ENCODE results near the gene CEP41. TPM values are rescaled to one million over a fixed set of nuclear protein-coding genes. Genes with fewer than 3 reads are reported as not detected.
A peak's percentile ranks its signal among the peaks of the same experiment; 100 is the strongest.

CEP41 gene
- total RNA-seq (12.7 TPM), polyA plus RNA-seq (ENCODE audit: insufficient read depth, low read depth, low replicate concordance) (8.1 TPM)
- long read RNA-seq, donor 1, full-length matches to known transcripts = 2 of 2 reads
- long read RNA-seq, donor 1, partial matches to known transcripts = 0 of 2 reads
- long read RNA-seq, donor 1, other reads (novel, unspliced or antisense) = 0 of 2 reads
- long read RNA-seq, donor 2, full-length matches to known transcripts = 4 of 4 reads
- long read RNA-seq, donor 2, partial matches to known transcripts = 0 of 4 reads
- long read RNA-seq, donor 2, other reads (novel, unspliced or antisense) = 0 of 4 reads
- long read RNA-seq, donor 3, full-length matches to known transcripts = 8 of 485 reads
- long read RNA-seq, donor 3, partial matches to known transcripts = 407 of 485 reads
- long read RNA-seq, donor 3, other reads (novel, unspliced or antisense) = 70 of 485 reads
- long read RNA-seq, donor 4, full-length matches to known transcripts = 10 of 10 reads
- long read RNA-seq, donor 4, partial matches to known transcripts = 0 of 10 reads
- long read RNA-seq, donor 4, other reads (novel, unspliced or antisense) = 0 of 10 reads
- long read RNA-seq, donor 5 = 0 reads
- long read RNA-seq, donor 6, full-length matches to known transcripts = 7 of 7 reads
- long read RNA-seq, donor 6, partial matches to known transcripts = 0 of 7 reads
- long read RNA-seq, donor 6, other reads (novel, unspliced or antisense) = 0 of 7 reads
- long read RNA-seq, donor 7, full-length matches to known transcripts = 5 of 7 reads
- long read RNA-seq, donor 7, partial matches to known transcripts = 2 of 7 reads
- long read RNA-seq, donor 7, other reads (novel, unspliced or antisense) = 0 of 7 reads
- long read RNA-seq, donor 8, full-length matches to known transcripts = 10 of 10 reads
- long read RNA-seq, donor 8, partial matches to known transcripts = 0 of 10 reads
- long read RNA-seq, donor 8, other reads (novel, unspliced or antisense) = 0 of 10 reads
- long read RNA-seq, donor 9 = 0 reads
- long read RNA-seq, donor 10 = 0 reads

GRCh38 chr7:130440527-130441365 is at the start of gene CEP41:
CEP41 (minus strand) TSS chr7:130441016; CDS start chr7:130440966, 50 bp downstream.
- DNase-seq (peak; percentile 99 to 100 (median 100)), FAIRE-seq (no peak)
- intact Hi-C loops (cut with DNase I) = no loop called here
- no peaks in the 10 kb centered on the region for H3K9me3 ChIP-seq (ENCODE audit: control insufficient read depth in 2 of 3, insufficient read depth in 1 of 3, low read length in 3 of 3)
- peak within 1 kb of the TSS; percentile 63 to 94 (median 90) for H3K4me3 ChIP-seq (ENCODE audit: low read length in 3 of 3)
- H3K9ac ChIP-seq (ENCODE audit: low read length in 3 of 3) = peak within 1 kb of the TSS; percentile 17 to 89 (median 65)
- no peaks in the 10 kb centered on the region for H3K36me3 ChIP-seq (ENCODE audit: control insufficient read depth in 2 of 3, insufficient read depth in 3 of 3, low read length in 3 of 3)
- H3K4me1 ChIP-seq (ENCODE audit: control insufficient read depth in 2 of 3, insufficient read depth in 2 of 3, low read depth in 1 of 3, low read length in 3 of 3) = peaks cover 0 to 9% (median 8%) of the 10 kb centered on the region in 3 donors
- peak within 1 kb of the TSS; percentile 80 to 88 for H3K27ac ChIP-seq (ENCODE audit: low read depth in 2 of 2, low read length in 2 of 2)
- no peaks in the 10 kb centered on the region for H3K27me3 ChIP-seq (ENCODE audit: control insufficient read depth, insufficient read depth, low read length)
- TF ChIP-seq CTCF (IDR thresholded peaks at IDR 0.05; ENCODE audit: borderline replicate concordance, extremely low read depth, insufficient read depth) = no peak

- intact Hi-C loops (cut with DNase I) = no loop called here
- Histone ChIP-seq H3K4me3 (ENCODE audit: low read length in 3 of 3) (peak overlapping the region in 2 of 3 donors; percentile 7 to 31), H3K9ac (ENCODE audit: low read length in 3 of 3) (peak overlapping the region in 2 of 3 donors; percentile 4 to 27), H3K9me3 (ENCODE audit: control insufficient read depth in 2 of 3, insufficient read depth in 1 of 3, low read length in 3 of 3) (no peaks in the 10 kb centered on the region), H3K27me3 (ENCODE audit: control insufficient read depth, insufficient read depth, low read length) (no peaks in the 10 kb centered on the region), H3K36me3 (ENCODE audit: control insufficient read depth in 2 of 3, insufficient read depth in 3 of 3, low read length in 3 of 3) (no peaks in the 10 kb centered on the region), H3K4me1 (ENCODE audit: control insufficient read depth in 2 of 3, insufficient read depth in 2 of 3, low read depth in 1 of 3, low read length in 3 of 3) (peaks cover 11 to 20% (median 20%) of the 10 kb centered on the region in 3 donors), H3K27ac (ENCODE audit: low read depth in 2 of 2, low read length in 2 of 2) (peak overlapping the region; percentile 22 to 48)
- TF ChIP-seq CTCF (IDR thresholded peaks at IDR 0.05; ENCODE audit: borderline replicate concordance, extremely low read depth, insufficient read depth) = no peak
- FAIRE-seq = no peak
- peak in 4 of 5 donors; percentile 87 to 93 (median 90) for DNase-seq
Measured at GRCh38 chr7:130490311-130490791, 49.5 kb upstream of the CEP41 start.

All from kidney (tissue), 22 donors.